Panc1 (cell line): ENCODE data around the gene TEKT4. TPM values are rescaled to one million over a fixed set of nuclear protein-coding genes. Genes with fewer than 3 reads are reported as not detected.
"Not testable (repeated sequence)": the region's sequence is repeated elsewhere in the genome, so short reads cannot be mapped to it uniquely, and the experiment has no call there.

ENCODE experiments used
- ATAC-seq: fragments of 200-7000 bp; cut with Tn5 transposase; 2 replicates; pipeline ENCODE4 v1.9.1; 2020; ENCODE audit warnings: mild to moderate bottlenecking, moderate library complexity
- BruUV-seq: library from RNA; stranded (reverse); fragments of 400-500 nt; replicated peaks from 2 replicates; lab custom pipeline; 2021; lab: Mats Ljungman, UMichigan
- CTCF ChIA-PET: fragments of 300-600 bp; sonication (Branson Sonifier 250); formaldehyde crosslinking; loops from one replicate; lab custom pipeline; 2022; ENCODE audit warnings: antibody characterized with exemption; lab: Charles Lee
- POLR2A ChIA-PET: fragments of 300-600 bp; sonication (Branson Sonifier 250); formaldehyde crosslinking; loops from one replicate; lab custom pipeline; 2022; ENCODE audit warnings: antibody characterized with exemption; lab: Charles Lee
- DNase-seq: peaks from one replicate; pipeline ENCODE4 v3.0.0-alpha.2; 2010; ENCODE audit warnings: low read depth, low spot score
- H3K27ac ChIP-seq: 2 replicates; pipeline ENCODE4 v1.5.1; 2011; ENCODE audit warnings: mild to moderate bottlenecking, low read length, inconsistent platforms
- H3K27me3 ChIP-seq: fragments of 200-500 bp; sonication (Bioruptor generic); 2 replicates; pipeline ENCODE4 v1.6.0; 2014; ENCODE audit warnings: low read length, inconsistent platforms; ENCODE audit not compliant: control insufficient read depth, insufficient read depth
- H3K36me3 ChIP-seq: fragments of 200-500 bp; sonication (Bioruptor generic); 2 replicates; pipeline ENCODE4 v1.5.1; 2014; ENCODE audit warnings: inconsistent platforms, mild to moderate bottlenecking, low read length, moderate library complexity; ENCODE audit not compliant: control insufficient read depth, insufficient read depth
- H3K4me1 ChIP-seq: 2 replicates; pipeline ENCODE4 v1.5.1; 2011; ENCODE audit warnings: inconsistent platforms, mild to moderate bottlenecking, low read length, moderate library complexity; ENCODE audit not compliant: control insufficient read depth, insufficient read depth
- H3K4me3 ChIP-seq, 2 experiments: 2 replicates each; pipeline ENCODE4 v1.5.1; 2011 to 2012; ENCODE audit warnings: low read depth in 2 of 2, low read length in 2 of 2, mild to moderate bottlenecking in 2 of 2, inconsistent platforms in 1 of 2, moderate library complexity in 1 of 2
- H3K9me3 ChIP-seq: fragments of 200-500 bp; sonication (Bioruptor generic); 2 replicates; pipeline ENCODE4 v1.5.1; 2014; ENCODE audit warnings: low read depth, mild to moderate bottlenecking, inconsistent platforms, low read length, moderate library complexity; ENCODE audit not compliant: control insufficient read depth, insufficient read depth
- CTCF ChIP-seq: fragments of 450-650 bp; IDR thresholded peaks from 2 replicates; pipeline ENCODE4 v1.5.1; 2017; ENCODE audit warnings: mild to moderate bottlenecking
- POLR2AphosphoS5 ChIP-seq: IDR thresholded peaks from 2 replicates; pipeline ENCODE4 v1.6.1; 2012; ENCODE audit warnings: mild to moderate bottlenecking, low read depth, low read length, moderate library complexity
- REST ChIP-seq, 2 experiments: IDR thresholded peaks; 2 replicates each; pipeline ENCODE4 v1.6.1; 2011 to 2012; ENCODE audit warnings: low read depth in 2 of 2, control low read depth in 1 of 2, low read length in 1 of 2, mild to moderate bottlenecking in 1 of 2, moderate library complexity in 1 of 2; ENCODE audit not compliant: insufficient read depth in 1 of 2
- SIN3A ChIP-seq: IDR thresholded peaks from 2 replicates; pipeline ENCODE4 v1.6.1; 2012; ENCODE audit warnings: low read depth, mild to moderate bottlenecking, low read length, moderate library complexity, borderline replicate concordance; ENCODE audit not compliant: insufficient read depth
- TCF7L2 ChIP-seq: IDR thresholded peaks from 2 replicates; pipeline ENCODE4 v1.6.1; 2011; ENCODE audit warnings: mild to moderate bottlenecking, low read depth, low read length, inconsistent platforms
- in situ Hi-C: cut with HindIII; loops from 2 replicates; pipeline ENCODE4 v1.10.0; 2016; ENCODE audit warnings: low sequenced_read_pairs, low pct_unique_long_range_greater_than_20kb
- intact Hi-C: fragments of 100-400 bp; cut with micrococcal nuclease; formaldehyde crosslinking; loops from one replicate; pipeline ENCODE4 v1.10.0; 2022; ENCODE audit not compliant: unreplicated experiment
- total RNA-seq: library from RNA; stranded (reverse); gene quantifications from one replicate; pipeline ENCODE4 v1.2.1, GENCODE V29; 2021; ENCODE audit not compliant: unreplicated experiment

Gene TEKT4
- total RNA-seq, 1 experiment from 2014 or later, result 0.26 TPM

GRCh38 chr2:94862903-94863302 is 8.3 kb upstream of the TEKT4 start:
- intact Hi-C loops, BruUV-seq: not testable (repeated sequence)

GRCh38 chr2:94869131-94869530 is 2.1 kb upstream of the TEKT4 start:
- in situ Hi-C loops, result no loop called here
- TF ChIP-seq REST (IDR thresholded peaks at IDR 0.05; ENCODE audit: insufficient read depth in 1 of 2, low read depth in 2 of 2, low read length in 1 of 2) (no peak), CTCF (no peak), SIN3A (no peak), POLR2AphosphoS5 (no peak), TCF7L2 (no peak)
- Histone ChIP-seq H3K36me3 (no peaks in the 10 kb centered on the region), H3K4me3 (no peak overlapping the region), H3K4me1 (no peaks in the 10 kb centered on the region), H3K9me3 (no peaks in the 10 kb centered on the region), H3K27me3 (peaks cover 14% of the 10 kb centered on the region), H3K27ac (no peak overlapping the region)
- POLR2A ChIA-PET, result no interaction called here
- BruUV-seq, result no TSS peak
- ATAC-seq (no peak), DNase-seq (no peak)
- CTCF ChIA-PET, result no interaction called here
- intact Hi-C loops, result no loop called here

More at GRCh38 chr2:94862903-94863302, 8.3 kb upstream of the TEKT4 start:
- POLR2A ChIA-PET, DNase-seq, H3K4me1 ChIP-seq, CTCF ChIA-PET, H3K36me3 ChIP-seq, H3K4me3 ChIP-seq, H3K9me3 ChIP-seq, in situ Hi-C loops, H3K27ac ChIP-seq, ATAC-seq: not testable (repeated sequence)
- H3K27me3 ChIP-seq, result peaks cover 14% of the 10 kb centered on the region

- intact Hi-C loops, result loop anchor here (5.0 kb wide), 1 partner anchor 88 kb away; no protein-coding TSS in a partner anchor
Observed at GRCh38 chr2:94869552-94870439, 1.4 kb upstream of the TEKT4 start.

More at GRCh38 chr2:94869552-94870439, 1.4 kb upstream of the TEKT4 start:
- in situ Hi-C loops, result no loop called here
- Histone ChIP-seq H3K4me1 (no peaks in the 10 kb centered on the region), H3K36me3 (no peaks in the 10 kb centered on the region), H3K27me3 (peaks cover 10% of the 10 kb centered on the region), H3K9me3 (no peaks in the 10 kb centered on the region), H3K4me3 (no peak overlapping the region), H3K27ac (no peak overlapping the region)
- DNase-seq, result no peak
- ATAC-seq, result no peak
- ChIA-PET CTCF (interaction anchor here (0.7 kb wide), 1 partner anchor 1951 kb away, joined by 4 read pairs; no protein-coding TSS in a partner anchor), POLR2A (no interaction called here)
- no TSS peak for BruUV-seq
- TF ChIP-seq CTCF (no peak), TCF7L2 (no peak), POLR2AphosphoS5 (no peak), REST (IDR thresholded peaks at IDR 0.05; ENCODE audit: insufficient read depth in 1 of 2, low read depth in 2 of 2, low read length in 1 of 2) (no peak), SIN3A (no peak)
